RWPE2 (cell line): ENCODE data around the gene SORL1.
A peak's percentile ranks its signal among the peaks of the same experiment; 100 is the strongest.
"Not testable (repeated sequence)": the region's sequence is repeated elsewhere in the genome, so short reads cannot be mapped to it uniquely, and the experiment has no call there.

ENCODE experiments used
- ATAC-seq: fragments of 200-7000 bp; cut with Tn5 transposase; 3 replicates; pipeline ENCODE4 v1.9.1; 2021; ENCODE audit warnings: low read depth
- DNase-seq: peaks from one replicate; pipeline ENCODE4 v3.0.0-alpha.2; 2020; ENCODE audit warnings: low spot score
- H3K27ac ChIP-seq: fragments of 450-650 bp; 2 replicates; pipeline ENCODE4 v1.5.1; 2017; ENCODE audit warnings: mild to moderate bottlenecking; ENCODE audit not compliant: poor library complexity, severe bottlenecking
- H3K27me3 ChIP-seq: fragments of 250-450 bp; sonication (Bioruptor Pico); 2 replicates; pipeline ENCODE4 v1.5.1; 2021; ENCODE audit warnings: mild to moderate bottlenecking, moderate library complexity; ENCODE audit not compliant: insufficient read depth, poor library complexity, severe bottlenecking
- H3K36me3 ChIP-seq: fragments of 250-450 bp; sonication (Bioruptor Pico); 2 replicates; pipeline ENCODE4 v1.5.1; 2020; ENCODE audit warnings: low read depth, mild to moderate bottlenecking, moderate library complexity
- H3K4me1 ChIP-seq: fragments of 250-450 bp; sonication (Bioruptor Pico); 2 replicates; pipeline ENCODE4 v1.5.1; 2021; ENCODE audit warnings: mild to moderate bottlenecking, moderate library complexity; ENCODE audit not compliant: insufficient read depth, poor library complexity, severe bottlenecking
- H3K4me3 ChIP-seq: fragments of 250-450 bp; sonication (Bioruptor Pico); 2 replicates; pipeline ENCODE4 v1.5.1; 2021; ENCODE audit warnings: mild to moderate bottlenecking, moderate library complexity; ENCODE audit not compliant: severe bottlenecking
- H3K9me3 ChIP-seq: fragments of 250-450 bp; sonication (Bioruptor Pico); 2 replicates; pipeline ENCODE4 v1.5.1; 2021; ENCODE audit warnings: mild to moderate bottlenecking, moderate library complexity; ENCODE audit not compliant: severe bottlenecking
- TF ChIP-seq, protein P1 (sequence below): fragments of 450-650 bp; IDR thresholded peaks from one replicate; pipeline ENCODE4 v1.5.1; 2017; ENCODE audit warnings: mild to moderate bottlenecking, moderate library complexity; ENCODE audit not compliant: poor library complexity, severe bottlenecking

SORL1 gene

DNA sequence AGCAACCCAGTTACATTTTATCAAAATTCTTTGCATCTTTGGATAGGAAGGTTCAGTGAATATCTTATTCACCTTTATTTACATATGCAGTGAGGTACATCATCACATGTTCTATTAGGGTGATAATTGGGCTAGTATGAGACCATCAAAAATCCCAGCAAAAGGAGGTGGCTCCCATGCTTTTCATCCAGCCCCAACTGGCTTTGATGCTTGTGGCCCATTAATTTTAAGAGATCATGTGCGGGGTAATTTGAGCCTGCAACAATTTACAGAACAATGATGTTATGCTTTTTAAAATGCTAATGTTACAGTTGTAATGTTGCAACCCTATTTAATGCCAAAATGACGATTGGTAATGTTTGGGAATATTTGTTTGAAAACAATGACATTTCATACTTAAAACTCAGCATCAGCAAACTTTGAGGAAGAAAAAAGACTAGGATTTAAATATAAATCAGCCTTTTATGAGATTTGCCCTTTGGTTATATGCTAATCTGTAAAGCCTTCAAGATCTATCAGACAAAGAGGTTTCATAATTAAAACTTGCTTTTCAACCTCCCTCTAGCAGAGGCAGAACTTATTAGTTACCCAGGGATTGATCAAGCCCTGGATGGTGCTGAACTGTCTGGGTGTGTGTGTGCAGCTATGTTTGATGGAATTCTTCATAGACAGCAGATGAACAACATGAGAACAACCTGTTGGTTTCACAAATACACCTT, 184.1 kb downstream of the SORL1 start:
- H3K4me3 ChIP-seq = no peak overlapping the region
- no peaks in the 10 kb centered on the region for H3K9me3 ChIP-seq
- no peak for DNase-seq

DNA sequence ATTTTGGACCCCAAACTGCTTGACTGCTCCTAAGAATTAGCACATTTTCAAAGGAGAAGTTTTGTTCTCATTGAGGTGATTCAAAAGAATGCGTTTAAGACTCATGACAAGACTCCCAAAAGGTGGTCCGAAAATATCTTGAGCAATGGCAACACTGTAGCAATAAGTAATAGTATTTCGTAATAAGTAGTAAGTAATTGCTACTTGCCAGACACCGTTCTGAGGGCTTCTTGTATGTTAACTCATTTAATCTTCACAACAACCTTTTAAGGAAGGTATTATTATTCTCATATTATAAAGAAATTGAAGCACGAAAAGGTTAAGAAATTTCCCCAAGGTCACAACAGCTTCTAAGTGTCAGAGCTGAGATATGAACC, 184.7 kb downstream of the SORL1 start:
- DNase-seq (no peak), ATAC-seq (no peak)
- TF ChIP-seq, protein P1, sequence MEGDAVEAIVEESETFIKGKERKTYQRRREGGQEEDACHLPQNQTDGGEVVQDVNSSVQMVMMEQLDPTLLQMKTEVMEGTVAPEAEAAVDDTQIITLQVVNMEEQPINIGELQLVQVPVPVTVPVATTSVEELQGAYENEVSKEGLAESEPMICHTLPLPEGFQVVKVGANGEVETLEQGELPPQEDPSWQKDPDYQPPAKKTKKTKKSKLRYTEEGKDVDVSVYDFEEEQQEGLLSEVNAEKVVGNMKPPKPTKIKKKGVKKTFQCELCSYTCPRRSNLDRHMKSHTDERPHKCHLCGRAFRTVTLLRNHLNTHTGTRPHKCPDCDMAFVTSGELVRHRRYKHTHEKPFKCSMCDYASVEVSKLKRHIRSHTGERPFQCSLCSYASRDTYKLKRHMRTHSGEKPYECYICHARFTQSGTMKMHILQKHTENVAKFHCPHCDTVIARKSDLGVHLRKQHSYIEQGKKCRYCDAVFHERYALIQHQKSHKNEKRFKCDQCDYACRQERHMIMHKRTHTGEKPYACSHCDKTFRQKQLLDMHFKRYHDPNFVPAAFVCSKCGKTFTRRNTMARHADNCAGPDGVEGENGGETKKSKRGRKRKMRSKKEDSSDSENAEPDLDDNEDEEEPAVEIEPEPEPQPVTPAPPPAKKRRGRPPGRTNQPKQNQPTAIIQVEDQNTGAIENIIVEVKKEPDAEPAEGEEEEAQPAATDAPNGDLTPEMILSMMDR = no peak
- Histone ChIP-seq H3K27me3 (no peaks in the 10 kb centered on the region), H3K4me3 (no peak overlapping the region), H3K36me3 (no peaks in the 10 kb centered on the region), H3K9me3 (no peaks in the 10 kb centered on the region), H3K27ac (no peak overlapping the region), H3K4me1 (peaks cover 12% of the 10 kb centered on the region)

More for the DNA sequence above, 184.1 kb downstream of the SORL1 start:
- peak overlapping the region; percentile 48 for H3K27ac ChIP-seq
- ATAC-seq = no peak
- peaks cover 12% of the 10 kb centered on the region for H3K4me1 ChIP-seq
- no peaks in the 10 kb centered on the region for H3K36me3 ChIP-seq
- no peaks in the 10 kb centered on the region for H3K27me3 ChIP-seq
- TF ChIP-seq, protein P1 = no peak

DNA sequence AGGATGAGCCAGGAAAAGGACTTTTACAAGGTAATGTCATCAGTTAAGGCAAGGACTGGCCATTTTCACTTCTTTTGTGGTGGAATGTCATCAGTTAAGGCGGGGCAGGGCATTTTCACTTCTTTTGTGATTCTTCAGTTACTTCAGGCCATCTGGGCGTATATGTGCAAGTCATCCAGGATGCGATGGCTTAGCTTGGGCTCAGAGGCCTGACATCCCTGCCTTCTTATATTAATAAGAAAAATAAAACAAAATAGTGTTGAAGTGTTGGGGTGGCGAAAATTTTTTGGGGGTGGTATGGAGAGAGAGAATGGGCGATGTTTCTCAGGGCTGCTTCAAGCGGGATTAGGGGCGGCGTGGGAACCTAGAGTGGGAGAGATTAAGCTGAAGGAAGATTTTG, 185.5 kb downstream of the SORL1 start:
- DNase-seq, H3K9me3 ChIP-seq, H3K36me3 ChIP-seq, H3K27me3 ChIP-seq, ATAC-seq, H3K4me3 ChIP-seq, H3K27ac ChIP-seq: not testable (repeated sequence)
- peaks cover 12% of the 10 kb centered on the region for H3K4me1 ChIP-seq

DNA sequence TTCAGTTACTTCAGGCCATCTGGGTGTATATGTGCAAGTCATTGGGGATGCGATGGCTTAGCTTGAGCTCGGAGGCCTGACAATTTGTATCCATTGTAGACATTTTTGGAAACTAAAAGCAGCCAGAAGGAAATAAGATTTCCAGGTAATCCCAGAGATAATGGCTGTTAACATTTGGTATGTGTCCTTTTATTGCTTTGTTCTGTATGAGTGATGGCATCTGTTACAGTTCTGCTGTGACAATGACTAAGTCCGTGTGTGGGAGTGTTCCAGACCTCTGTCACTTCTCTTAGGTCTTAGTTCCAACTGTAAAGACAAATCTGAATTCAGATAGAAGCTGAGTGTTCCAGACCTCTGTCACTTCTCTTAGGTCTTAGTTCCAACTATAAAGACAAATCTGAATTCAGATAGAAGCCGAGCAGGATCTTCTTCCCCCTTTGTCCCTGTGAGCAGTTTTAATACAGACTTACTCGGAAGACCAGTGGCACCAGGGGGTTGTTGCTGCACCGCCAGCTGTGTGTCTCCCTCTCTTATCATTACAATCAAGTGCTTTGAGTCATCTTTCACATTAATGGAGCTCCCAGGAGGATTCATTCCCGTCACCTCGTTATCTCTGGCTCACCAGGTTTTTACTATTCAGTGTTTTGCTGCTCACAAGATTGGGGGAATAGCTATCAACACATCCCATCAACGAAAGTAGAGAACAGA, 191.5 kb downstream of the SORL1 start:
- no peak for DNase-seq

DNA sequence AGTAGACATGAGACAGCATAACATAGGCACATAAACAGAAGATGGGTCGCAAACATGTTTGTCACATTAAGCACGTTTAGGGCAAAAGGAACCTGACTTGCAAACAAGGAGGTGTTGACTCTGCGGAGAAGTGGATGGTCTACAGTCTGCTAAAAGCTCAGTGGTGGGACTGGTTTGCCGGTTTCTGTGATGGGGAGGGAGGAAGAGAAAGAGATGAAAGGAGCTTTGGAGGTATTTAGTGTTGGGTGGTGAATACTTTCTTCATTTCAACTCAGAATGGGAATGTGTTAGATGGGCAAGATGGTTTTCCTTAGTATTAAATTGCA, 192.0 kb downstream of the SORL1 start:
- no peaks in the 10 kb centered on the region for H3K27me3 ChIP-seq
- DNase-seq (no peak), ATAC-seq (no peak)
- no peak overlapping the region for H3K27ac ChIP-seq
- TF ChIP-seq, protein P1 = no peak
- no peaks in the 10 kb centered on the region for H3K9me3 ChIP-seq
- no peaks in the 10 kb centered on the region for H3K4me1 ChIP-seq
- no peak overlapping the region for H3K4me3 ChIP-seq
- no peaks in the 10 kb centered on the region for H3K36me3 ChIP-seq

More for the DNA sequence above, 191.5 kb downstream of the SORL1 start:
- no peak for ATAC-seq
- no peak overlapping the region for H3K4me3 ChIP-seq
- no peaks in the 10 kb centered on the region for H3K4me1 ChIP-seq
- no peaks in the 10 kb centered on the region for H3K36me3 ChIP-seq
- no peak overlapping the region for H3K27ac ChIP-seq
- no peaks in the 10 kb centered on the region for H3K9me3 ChIP-seq
- TF ChIP-seq, protein P1 = no peak
- H3K27me3 ChIP-seq = no peaks in the 10 kb centered on the region
